GM19240 (cell line): ENCODE data around the gene GRK2.

Experiments
- DNase-seq: peaks from one replicate; pipeline ENCODE4 v3.0.0; 2011; ENCODE audit warnings: low spot score; ENCODE audit not compliant: insufficient read length

The GRK2 gene

GRCh38 chr11:67282155-67282875 lies 16.0 kb downstream of the GRK2 start:
- no peak for DNase-seq

- DNase-seq = no peak
Measured at GRCh38 chr11:67282876-67283371, 16.7 kb downstream of the GRK2 start.

- DNase-seq = no peak
Measured at GRCh38 chr11:67283481-67283963, 17.2 kb downstream of the GRK2 start.

GRCh38 chr11:67284811-67285540 lies 18.7 kb downstream of the GRK2 start:
- no peak for DNase-seq

- DNase-seq = no peak
Measured at GRCh38 chr11:67285541-67286498, 19.5 kb downstream of the GRK2 start.

- no peak for DNase-seq
Measured at GRCh38 chr11:67286621-67287333, 20.5 kb downstream of the GRK2 start.

GRCh38 chr11:67287355-67288197 lies 21.3 kb downstream of the GRK2 start:
- DNase-seq = no peak

- DNase-seq = no peak
Measured at GRCh38 chr11:67288198-67288451, 21.9 kb downstream of the GRK2 start.

- DNase-seq = peak; percentile 98
Measured at GRCh38 chr11:67288452-67289225, 22.4 kb downstream of the GRK2 start.

- DNase-seq = no peak
Measured at GRCh38 chr11:67289226-67289650, 23.0 kb downstream of the GRK2 start, which contains the start of gene ANKRD13D. Gene ANKRD13D (plus strand): TSS chr11:67289303. CDS start chr11:67289461, 158 bp downstream.

GRCh38 chr11:67289651-67290479 lies 23.6 kb downstream of the GRK2 start:
- no peak for DNase-seq

GRCh38 chr11:67290801-67291200 lies 24.5 kb downstream of the GRK2 start:
- no peak for DNase-seq

GRCh38 chr11:67291481-67292381 lies 25.5 kb downstream of the GRK2 start:
- no peak for DNase-seq

GRCh38 chr11:67292671-67293070 lies 26.4 kb downstream of the GRK2 start:
- DNase-seq = no peak

GRCh38 chr11:67293090-67293489 lies 26.8 kb downstream of the GRK2 start:
- DNase-seq = no peak

- DNase-seq = no peak
Measured at GRCh38 chr11:67295846-67296245, 29.6 kb downstream of the GRK2 start.

- DNase-seq = no peak
Measured at GRCh38 chr11:67298786-67299185, 32.5 kb downstream of the GRK2 start.
